Measurements from ENCODE around the gene NLN.

DNA sequence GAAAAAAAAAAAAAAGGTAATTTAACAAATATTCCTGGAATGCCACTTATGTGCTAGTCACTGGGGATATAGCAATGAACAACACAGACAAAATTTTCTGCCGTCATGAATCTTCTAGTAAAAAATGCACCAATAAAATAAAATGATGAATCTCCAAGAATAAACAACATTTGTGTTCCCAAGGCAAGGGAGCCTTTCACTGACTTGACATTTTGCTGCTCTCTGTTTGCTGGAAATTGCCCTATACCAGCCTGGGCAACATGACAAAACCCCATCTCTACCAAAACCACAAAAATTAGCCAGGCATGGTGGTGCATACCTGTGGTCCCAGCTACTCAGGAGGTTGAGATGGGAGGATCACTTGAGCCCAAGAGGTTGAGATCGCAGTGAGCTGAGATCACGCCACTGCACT, 139.8 kb downstream of the NLN start:
- TF ChIP-seq, protein P1, sequence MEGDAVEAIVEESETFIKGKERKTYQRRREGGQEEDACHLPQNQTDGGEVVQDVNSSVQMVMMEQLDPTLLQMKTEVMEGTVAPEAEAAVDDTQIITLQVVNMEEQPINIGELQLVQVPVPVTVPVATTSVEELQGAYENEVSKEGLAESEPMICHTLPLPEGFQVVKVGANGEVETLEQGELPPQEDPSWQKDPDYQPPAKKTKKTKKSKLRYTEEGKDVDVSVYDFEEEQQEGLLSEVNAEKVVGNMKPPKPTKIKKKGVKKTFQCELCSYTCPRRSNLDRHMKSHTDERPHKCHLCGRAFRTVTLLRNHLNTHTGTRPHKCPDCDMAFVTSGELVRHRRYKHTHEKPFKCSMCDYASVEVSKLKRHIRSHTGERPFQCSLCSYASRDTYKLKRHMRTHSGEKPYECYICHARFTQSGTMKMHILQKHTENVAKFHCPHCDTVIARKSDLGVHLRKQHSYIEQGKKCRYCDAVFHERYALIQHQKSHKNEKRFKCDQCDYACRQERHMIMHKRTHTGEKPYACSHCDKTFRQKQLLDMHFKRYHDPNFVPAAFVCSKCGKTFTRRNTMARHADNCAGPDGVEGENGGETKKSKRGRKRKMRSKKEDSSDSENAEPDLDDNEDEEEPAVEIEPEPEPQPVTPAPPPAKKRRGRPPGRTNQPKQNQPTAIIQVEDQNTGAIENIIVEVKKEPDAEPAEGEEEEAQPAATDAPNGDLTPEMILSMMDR (IDR thresholded peaks at IDR 0.05; ENCODE audit: borderline replicate concordance, extremely low read depth, low read length, poor library complexity, severe bottlenecking): no peak
- TF ChIP-seq EZH2 (IDR thresholded peaks at IDR 0.05; ENCODE audit: borderline replicate concordance, low read depth, low read length, severe bottlenecking): no peak

Measured in DND-41 (cell line).